ENCODE measurements around the gene TEC.

GRCh38 chr4:48093991-48094416, 175.6 kb downstream of the TEC start:
- TF ChIP-seq POLR2A (IDR thresholded peaks at IDR 0.05; ENCODE audit: low read length): no peak
- TF ChIP-seq GATA1 (IDR thresholded peaks at IDR 0.05; ENCODE audit: low read depth, low read length): no peak

All from erythroblast (primary cell).